ENCODE results near the gene FTSJ3. TPM values are rescaled to one million over a fixed set of nuclear protein-coding genes. Genes with fewer than 3 reads are reported as not detected.

Gene FTSJ3
- total and polyA plus RNA-seq, 8 donors: 8.6 to 24.0 (median 13.7) TPM

DNA sequence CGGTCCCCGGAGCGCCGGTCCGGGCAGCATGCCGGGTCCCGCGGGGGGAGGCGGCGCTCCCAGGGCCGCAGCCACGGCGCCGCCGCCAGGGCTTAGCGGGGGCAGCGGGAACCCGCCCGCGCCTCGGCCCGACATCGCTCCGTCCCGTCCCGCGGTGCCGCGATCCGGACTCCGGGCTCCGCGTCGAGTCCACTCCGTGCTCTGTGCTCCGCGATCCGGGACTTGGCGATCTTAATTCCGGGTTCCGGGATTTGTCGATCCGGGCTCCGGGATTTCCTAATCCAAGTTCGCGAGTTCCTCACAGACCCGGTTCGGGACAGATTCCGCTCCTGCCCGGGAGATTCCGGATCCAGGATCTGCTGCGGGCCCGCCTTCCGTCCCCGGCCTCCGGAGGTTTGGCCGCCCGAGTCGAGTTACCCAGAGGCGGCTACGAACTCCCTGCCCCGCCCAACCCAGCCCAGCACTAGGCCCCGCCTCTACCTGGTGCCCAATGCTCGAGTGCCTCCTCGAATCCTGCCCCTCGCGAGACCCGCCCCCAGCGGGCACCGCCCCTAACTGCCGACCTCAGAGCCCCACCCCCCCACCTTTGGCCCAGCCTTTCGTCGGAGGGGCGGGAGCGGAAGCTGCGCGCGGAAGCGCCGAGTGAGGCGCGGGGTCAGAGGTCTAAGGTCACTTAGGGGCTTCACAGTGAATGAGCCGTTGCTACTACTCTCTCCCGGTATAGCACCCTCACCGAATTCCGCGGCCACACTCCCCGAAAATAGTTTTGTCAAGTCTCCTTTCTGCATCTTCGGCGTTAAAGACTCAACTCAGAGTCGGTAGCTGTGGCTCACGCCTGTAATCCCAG lies 15.3 kb upstream of the FTSJ3 start, which contains the start of gene SMARCD2:
Gene SMARCD2, minus strand, starts transcription at position 146 of the 847 bp plus-strand sequence. Its CDS starts 11 bp downstream, at position 135.
- TF ChIP-seq, protein P1, sequence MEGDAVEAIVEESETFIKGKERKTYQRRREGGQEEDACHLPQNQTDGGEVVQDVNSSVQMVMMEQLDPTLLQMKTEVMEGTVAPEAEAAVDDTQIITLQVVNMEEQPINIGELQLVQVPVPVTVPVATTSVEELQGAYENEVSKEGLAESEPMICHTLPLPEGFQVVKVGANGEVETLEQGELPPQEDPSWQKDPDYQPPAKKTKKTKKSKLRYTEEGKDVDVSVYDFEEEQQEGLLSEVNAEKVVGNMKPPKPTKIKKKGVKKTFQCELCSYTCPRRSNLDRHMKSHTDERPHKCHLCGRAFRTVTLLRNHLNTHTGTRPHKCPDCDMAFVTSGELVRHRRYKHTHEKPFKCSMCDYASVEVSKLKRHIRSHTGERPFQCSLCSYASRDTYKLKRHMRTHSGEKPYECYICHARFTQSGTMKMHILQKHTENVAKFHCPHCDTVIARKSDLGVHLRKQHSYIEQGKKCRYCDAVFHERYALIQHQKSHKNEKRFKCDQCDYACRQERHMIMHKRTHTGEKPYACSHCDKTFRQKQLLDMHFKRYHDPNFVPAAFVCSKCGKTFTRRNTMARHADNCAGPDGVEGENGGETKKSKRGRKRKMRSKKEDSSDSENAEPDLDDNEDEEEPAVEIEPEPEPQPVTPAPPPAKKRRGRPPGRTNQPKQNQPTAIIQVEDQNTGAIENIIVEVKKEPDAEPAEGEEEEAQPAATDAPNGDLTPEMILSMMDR (IDR thresholded peaks at IDR 0.05): no peak
- FAIRE-seq (no peak), ATAC-seq (peak; percentile 81 to 91 (median 82)), DNase-seq (peak; percentile 98 to 100 (median 99))
- 0 to 1% methylated on average over 77 to 92 of the region's 92 CpGs for WGBS, 2 donors
- Histone ChIP-seq H3K4me1 (peaks cover 32 to 42% (median 37%) of the 10 kb centered on the region in 3 donors), H3K4me3 (peak within 1 kb of the TSS; percentile 80 to 94 (median 86)), H3K27me3 (no peaks in the 10 kb centered on the region), H3K9me3 (no peaks in the 10 kb centered on the region), H3K27ac (peak within 1 kb of the TSS; percentile 70 to 91 (median 86)), H3K36me3 (no peaks in the 10 kb centered on the region)
- intact Hi-C loops (cut with DNase I): no loop called here

DNA sequence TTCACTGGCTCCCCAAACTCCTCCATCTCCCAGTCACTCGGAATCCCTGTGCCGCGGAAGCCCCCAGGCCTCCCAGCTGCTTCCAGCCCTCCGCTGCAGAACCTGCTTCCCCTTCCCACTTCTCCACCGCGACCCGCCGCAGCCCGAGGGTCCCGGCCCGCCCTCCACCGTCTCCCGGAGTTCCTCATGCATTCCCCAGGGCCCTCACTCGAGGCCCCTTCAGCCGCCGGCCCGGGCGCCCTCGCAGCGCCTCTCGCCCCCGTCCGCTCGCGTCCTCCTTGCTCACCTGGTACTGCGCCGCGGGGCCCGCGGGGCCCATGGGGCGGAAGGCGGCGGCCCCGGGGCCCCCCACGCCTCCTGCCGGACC lies 14.7 kb upstream of the FTSJ3 start:
- no peaks in the 10 kb centered on the region for H3K9me3 ChIP-seq
- peaks cover 36 to 47% (median 43%) of the 10 kb centered on the region in 3 donors for H3K4me1 ChIP-seq
- peak overlapping the region; percentile 70 to 91 (median 86) for H3K27ac ChIP-seq
- TF ChIP-seq, protein P1 (IDR thresholded peaks at IDR 0.05): no peak
- H3K4me3 ChIP-seq: peak overlapping the region; percentile 80 to 94 (median 86)
- intact Hi-C loops (cut with DNase I): no loop called here
- FAIRE-seq (no peak), ATAC-seq (peak in 3 of 4 donors; percentile 1 to 20 (median 3)), DNase-seq (peak in 5 of 6 donors; percentile 49 to 89 (median 73))
- WGBS, 2 donors: 0 to 1% methylated on average over 26 to 36 of the region's 36 CpGs
- H3K36me3 ChIP-seq: no peaks in the 10 kb centered on the region
- no peaks in the 10 kb centered on the region for H3K27me3 ChIP-seq

DNA sequence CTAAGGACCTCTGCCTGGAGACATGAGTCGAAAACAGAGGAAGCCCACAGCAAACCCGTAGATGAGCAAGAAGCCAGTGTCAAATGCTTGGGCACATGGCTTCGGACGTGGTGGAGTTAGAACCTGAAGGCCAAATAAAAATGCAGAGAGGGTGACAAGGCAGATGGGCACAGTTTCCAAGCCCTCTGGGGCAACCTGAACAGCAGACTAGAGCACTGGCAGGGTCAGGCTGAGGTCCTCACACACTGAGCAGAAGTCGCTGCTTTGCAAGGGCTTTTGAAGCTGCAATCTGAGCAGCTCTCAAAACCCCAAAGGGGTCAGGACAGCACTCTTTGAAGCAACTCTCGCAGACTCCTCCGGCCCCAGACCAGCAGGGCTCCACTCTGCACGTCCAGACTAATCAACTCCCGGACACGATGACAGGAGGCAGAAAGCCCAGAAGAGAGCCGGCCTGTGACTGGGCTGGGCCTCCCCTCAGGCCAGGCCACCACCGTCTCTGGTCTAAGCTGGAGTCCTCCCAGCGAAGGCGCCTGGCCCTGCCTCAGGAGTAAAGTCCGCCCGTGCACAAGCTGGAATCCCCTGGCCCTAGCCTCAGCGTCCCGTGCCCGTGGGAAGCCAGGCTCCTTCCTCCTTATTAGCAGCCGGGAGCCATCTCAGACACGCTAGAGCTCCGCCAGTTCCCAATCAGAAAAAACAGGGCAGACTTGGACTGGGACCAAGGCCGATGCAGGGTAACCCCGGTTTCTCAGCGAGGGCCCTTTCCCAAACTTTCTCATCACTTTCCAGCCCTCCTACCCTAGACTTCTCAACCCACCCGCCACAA lies 14.1 kb upstream of the FTSJ3 start:
- TF ChIP-seq, protein P1 (IDR thresholded peaks at IDR 0.05): no peak
- peak overlapping the region; percentile 70 to 91 (median 86) for H3K27ac ChIP-seq
- no peaks in the 10 kb centered on the region for H3K9me3 ChIP-seq
- H3K4me3 ChIP-seq: peak overlapping the region; percentile 80 to 94 (median 86)
- ATAC-seq (peak in 3 of 4 donors; percentile 5 to 7 (median 6)), FAIRE-seq (no peak), DNase-seq (peak; percentile 58 to 87 (median 71))
- intact Hi-C loops (cut with DNase I): no loop called here
- H3K36me3 ChIP-seq: no peaks in the 10 kb centered on the region
- peaks cover 36 to 47% (median 43%) of the 10 kb centered on the region in 3 donors for H3K4me1 ChIP-seq
- WGBS, 2 donors: 2 to 3% methylated on average over 26 of the region's 26 CpGs
- no peaks in the 10 kb centered on the region for H3K27me3 ChIP-seq

DNA sequence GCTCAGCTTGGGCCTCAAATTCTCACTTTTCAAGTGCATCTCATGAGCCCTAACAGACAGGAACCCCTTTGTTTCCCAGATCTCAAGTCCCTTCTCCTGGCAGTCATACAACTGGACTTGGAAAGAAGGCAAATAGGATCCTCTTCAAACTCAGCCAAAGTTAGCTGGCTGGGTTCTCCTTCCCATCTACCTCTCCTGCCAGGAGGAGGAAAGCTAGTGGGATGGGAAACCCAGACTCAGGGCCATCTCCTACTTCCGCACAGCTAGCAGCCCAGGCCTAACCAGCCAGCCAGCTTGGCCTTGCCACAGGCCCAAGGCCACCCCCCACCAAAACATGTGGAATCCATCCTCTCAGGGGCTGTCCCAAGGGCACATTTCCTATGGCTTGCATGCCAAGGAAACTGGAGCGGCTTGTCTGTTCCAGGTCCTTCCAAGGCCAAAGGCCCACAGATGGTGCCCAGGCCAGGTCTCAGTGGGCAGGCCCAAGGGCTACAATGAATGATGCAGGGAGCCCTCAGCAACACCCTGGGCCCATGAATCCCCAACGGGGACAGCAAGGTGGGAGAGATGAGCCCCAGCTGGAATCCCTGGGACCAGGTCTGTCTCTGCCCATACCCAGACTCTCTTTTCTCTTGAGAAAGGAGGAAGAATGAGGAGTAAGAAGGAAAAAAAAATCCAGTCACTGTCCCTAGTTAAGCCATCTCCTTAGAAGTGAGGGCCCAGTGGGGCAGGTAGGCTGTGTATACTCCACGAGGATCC lies 13.3 kb upstream of the FTSJ3 start:
- peak in 2 of 6 donors; percentile 29 to 42 for DNase-seq
- Histone ChIP-seq H3K36me3 (peaks cover 0 to 5% (median 4%) of the 10 kb centered on the region in 3 donors), H3K27ac (peak overlapping the region; percentile 70 to 91 (median 86)), H3K4me1 (peaks cover 36 to 47% (median 43%) of the 10 kb centered on the region in 3 donors), H3K4me3 (peak overlapping the region; percentile 80 to 94 (median 86)), H3K9me3 (no peaks in the 10 kb centered on the region), H3K27me3 (no peaks in the 10 kb centered on the region)
- FAIRE-seq: no peak
- TF ChIP-seq, protein P1 (IDR thresholded peaks at IDR 0.05): no peak
- WGBS, 2 donors: 31 to 34% methylated on average over 4 of the region's 4 CpGs
- intact Hi-C loops (cut with DNase I): no loop called here
- ATAC-seq: no peak

Measured in pancreas (tissue), 10 donors.